NB4 (cell line): ENCODE measurements around the gene TRAPPC12.

Experiments used
- DNase-seq: peaks from one replicate; pipeline ENCODE4 v3.0.0; 2010; ENCODE audit warnings: low read depth
- H3K4me3 ChIP-seq: one replicate; pipeline ENCODE4 v1.5.1; 2011; ENCODE audit warnings: mild to moderate bottlenecking, low read depth, low read length, moderate library complexity
- CTCF ChIP-seq: IDR thresholded peaks from one replicate; pipeline ENCODE4 v1.5.1; 2012; ENCODE audit warnings: low read depth, low read length
- MYC ChIP-seq: IDR thresholded peaks from 2 replicates; pipeline ENCODE4 v1.6.1; 2011; ENCODE audit warnings: low read depth, low read length
- POLR2A ChIP-seq: IDR thresholded peaks from 2 replicates; pipeline ENCODE4 v1.6.1; 2011; ENCODE audit warnings: mild to moderate bottlenecking; ENCODE audit not compliant: insufficient read length; ENCODE audit errors: extremely low read depth
- TF ChIP-seq, protein P1 (sequence below): IDR thresholded peaks from 2 replicates; pipeline ENCODE4 v1.6.1; 2011; ENCODE audit warnings: low read depth, low read length

The TRAPPC12 gene

DNA sequence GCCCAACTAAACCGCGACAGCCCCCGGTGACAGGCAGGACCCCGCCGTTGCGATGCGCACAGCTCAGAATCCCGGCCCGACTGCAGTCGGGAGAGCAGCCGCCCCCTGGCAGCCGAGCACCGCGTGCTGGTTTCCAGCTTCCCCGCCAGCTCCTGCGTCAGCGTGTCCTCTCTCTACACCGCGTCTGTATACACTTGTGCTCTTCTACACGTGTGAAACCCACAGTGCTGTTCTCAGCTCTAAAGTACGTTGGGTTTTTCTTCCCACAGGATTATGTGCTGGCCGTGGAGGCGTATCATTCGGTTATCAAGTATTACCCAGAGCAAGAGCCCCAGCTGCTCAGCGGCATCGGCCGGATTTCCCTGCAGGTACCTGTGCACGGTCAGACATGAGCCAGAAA, 85.8 kb downstream of the TRAPPC12 start:
- TF ChIP-seq, protein P1, sequence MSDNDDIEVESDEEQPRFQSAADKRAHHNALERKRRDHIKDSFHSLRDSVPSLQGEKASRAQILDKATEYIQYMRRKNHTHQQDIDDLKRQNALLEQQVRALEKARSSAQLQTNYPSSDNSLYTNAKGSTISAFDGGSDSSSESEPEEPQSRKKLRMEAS, result no peak
- TF ChIP-seq CTCF (no peak), POLR2A (no peak), MYC (no peak)
- DNase-seq, result no peak

DNA sequence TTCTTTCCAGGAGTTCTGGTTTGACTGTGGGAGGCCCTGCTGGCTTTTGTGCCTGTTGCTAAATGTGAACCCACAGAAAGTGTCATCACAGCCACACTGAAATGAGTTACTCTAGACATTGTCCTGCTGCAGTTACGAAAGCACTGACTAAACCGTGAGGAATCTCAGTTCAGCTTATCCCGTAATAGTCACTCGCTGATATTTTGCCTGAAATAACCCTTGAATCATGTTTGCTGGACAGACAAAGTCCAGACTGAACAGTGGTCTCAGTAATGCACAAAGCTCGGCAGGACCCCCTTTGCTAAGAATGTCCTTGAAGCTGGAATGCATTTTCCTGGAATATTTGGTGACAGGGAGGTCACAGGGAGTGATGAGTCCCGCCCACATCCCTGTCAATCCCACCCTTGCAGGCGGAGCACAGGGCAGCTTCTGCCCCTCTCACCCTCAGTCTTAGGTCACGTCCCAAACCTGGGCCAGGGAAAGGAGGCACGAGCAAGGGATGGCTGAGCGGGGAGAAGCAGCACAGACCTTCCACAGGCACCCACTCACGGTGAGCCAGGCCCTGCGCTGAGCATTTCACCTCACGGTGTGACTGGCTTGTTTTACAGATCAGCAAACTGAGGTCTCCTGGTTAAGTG, 86.5 kb downstream of the TRAPPC12 start:
- no peak overlapping the region for H3K4me3 ChIP-seq
- no peak for DNase-seq
- TF ChIP-seq CTCF (no peak), POLR2A (no peak), MYC (no peak)
- TF ChIP-seq, protein P1, result no peak

More for the DNA sequence above, 85.8 kb downstream of the TRAPPC12 start:
- H3K4me3 ChIP-seq, result no peak overlapping the region

DNA sequence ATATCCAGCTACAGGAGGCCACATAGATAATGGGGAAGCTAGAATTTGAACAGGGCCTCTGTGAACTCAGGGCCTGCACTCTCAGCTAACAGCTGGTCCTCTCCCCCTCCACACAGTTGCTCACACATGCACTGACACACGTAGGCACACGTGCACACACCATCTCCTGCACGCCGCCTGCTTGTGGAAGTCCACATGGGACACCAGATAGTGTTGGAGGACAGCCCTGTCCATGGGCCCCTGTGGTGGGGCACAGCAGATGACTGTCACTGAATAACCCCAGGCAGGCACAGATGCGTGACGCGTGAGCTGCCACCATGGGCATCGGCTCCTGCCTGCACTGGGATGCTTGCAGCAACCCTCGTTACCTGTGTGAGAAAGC, 87.0 kb downstream of the TRAPPC12 start:
- no peak for DNase-seq
- no peak overlapping the region for H3K4me3 ChIP-seq
- TF ChIP-seq MYC (no peak), POLR2A (no peak), CTCF (no peak)
- TF ChIP-seq, protein P1, result no peak

DNA sequence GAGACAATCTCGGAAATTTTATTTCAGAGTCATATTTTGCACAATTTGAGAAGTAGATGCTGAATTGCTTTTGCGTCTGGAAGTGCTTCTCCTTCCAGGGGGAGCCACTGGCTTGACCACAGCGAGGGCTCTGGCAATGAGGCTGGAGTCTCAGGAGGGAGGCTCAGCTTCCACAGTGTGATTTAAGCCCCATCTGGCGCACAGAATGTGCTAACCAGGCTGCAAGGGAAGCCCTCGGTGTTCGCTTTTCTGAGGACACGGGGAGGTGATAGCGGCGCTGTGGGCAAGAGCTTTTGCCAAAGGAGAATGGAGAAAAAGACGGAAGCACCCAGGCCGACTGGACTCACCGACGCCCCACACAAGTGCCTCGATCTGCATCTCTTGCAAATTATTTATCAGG, 87.5 kb downstream of the TRAPPC12 start:
- DNase-seq, result no peak
- TF ChIP-seq MYC (no peak), POLR2A (no peak), CTCF (no peak)
- TF ChIP-seq, protein P1, result no peak
- H3K4me3 ChIP-seq, result no peak overlapping the region

- DNase-seq, result no peak
- H3K4me3 ChIP-seq, result no peak overlapping the region
- TF ChIP-seq CTCF (no peak), POLR2A (no peak), MYC (no peak)
- TF ChIP-seq, protein P1, result no peak
Observed at GRCh38 chr2:3467654-3468053, 88.2 kb downstream of the TRAPPC12 start.
